Measurements from ENCODE around the gene ZFP57.

Gene ZFP57

GRCh38 chr6:29626948-29627754 is 53.8 kb downstream of the ZFP57 start:
- Histone ChIP-seq H3K4me3 (ENCODE audit: low read length in 2 of 2) (peak overlapping the region; percentile 41 to 48), H3K4me1 (ENCODE audit: control insufficient read depth in 2 of 2, insufficient read depth in 2 of 2, low read length in 2 of 2) (peaks cover 10 to 17% of the 10 kb centered on the region in 2 donors), H3K36me3 (ENCODE audit: control insufficient read depth in 2 of 2, insufficient read depth in 2 of 2, low read length in 2 of 2) (no peaks in the 10 kb centered on the region), H3K27ac (ENCODE audit: low read depth in 2 of 2, low read length in 2 of 2) (no peak overlapping the region), H3K9ac (ENCODE audit: low read depth in 1 of 2, low read length in 2 of 2) (peak overlapping the region in 1 of 2 donors; percentile 61), H3K27me3 (ENCODE audit: control insufficient read depth in 2 of 2, insufficient read depth in 2 of 2, low read length in 2 of 2) (peaks cover 13 to 14% of the 10 kb centered on the region in 2 donors), H3K9me3 (ENCODE audit: control insufficient read depth in 2 of 2, low read length in 2 of 2) (no peaks in the 10 kb centered on the region)

DNA sequence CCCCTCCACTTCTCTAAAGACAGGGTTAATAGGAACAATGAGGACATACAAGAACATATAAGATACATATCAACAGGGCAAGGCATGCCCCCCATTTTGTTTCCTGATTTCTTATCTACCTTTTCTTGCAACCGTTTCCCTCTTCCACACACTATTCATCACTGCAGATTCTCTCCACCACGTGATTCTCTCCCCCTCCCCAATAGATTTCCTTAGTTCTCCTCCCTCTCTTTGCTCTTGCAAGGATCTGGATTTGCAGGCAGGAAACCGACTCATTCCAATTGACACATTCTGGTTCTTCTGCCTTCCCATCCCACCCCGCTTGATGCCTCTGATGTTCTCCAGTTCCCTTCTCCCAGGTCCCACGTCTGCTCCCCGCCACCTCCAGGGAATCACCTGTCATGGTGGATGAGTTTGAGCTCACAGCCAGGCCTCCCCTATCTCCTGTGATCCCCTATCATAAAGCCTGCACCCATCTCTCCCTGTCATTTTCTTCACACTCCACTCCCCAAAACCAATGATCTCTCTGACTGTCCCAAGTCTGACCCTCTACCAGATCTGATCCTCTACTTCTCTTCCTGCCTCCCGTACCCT is 55.5 kb downstream of the ZFP57 start:
- Histone ChIP-seq H3K9ac (ENCODE audit: low read depth in 1 of 2, low read length in 2 of 2) (no peak overlapping the region), H3K27me3 (ENCODE audit: control insufficient read depth in 2 of 2, insufficient read depth in 2 of 2, low read length in 2 of 2) (peaks cover 3 to 5% of the 10 kb centered on the region in 2 donors), H3K9me3 (ENCODE audit: control insufficient read depth in 2 of 2, low read length in 2 of 2) (no peaks in the 10 kb centered on the region)

GRCh38 chr6:29624520-29624961 is 56.4 kb downstream of the ZFP57 start:
- H3K27me3 ChIP-seq (ENCODE audit: control insufficient read depth in 2 of 2, insufficient read depth in 2 of 2, low read length in 2 of 2): no peaks in the 10 kb centered on the region
- no peaks in the 10 kb centered on the region for H3K9me3 ChIP-seq (ENCODE audit: control insufficient read depth in 2 of 2, low read length in 2 of 2)
- H3K36me3 ChIP-seq (ENCODE audit: control insufficient read depth in 2 of 2, insufficient read depth in 2 of 2, low read length in 2 of 2): peaks cover 0 to 4% of the 10 kb centered on the region in 2 donors
- H3K27ac ChIP-seq (ENCODE audit: low read depth in 2 of 2, low read length in 2 of 2): no peak overlapping the region
- peaks cover 6 to 13% of the 10 kb centered on the region in 2 donors for H3K4me1 ChIP-seq (ENCODE audit: control insufficient read depth in 2 of 2, insufficient read depth in 2 of 2, low read length in 2 of 2)
- H3K9ac ChIP-seq (ENCODE audit: low read depth in 1 of 2, low read length in 2 of 2): no peak overlapping the region
- H3K4me3 ChIP-seq (ENCODE audit: low read length in 2 of 2): no peak overlapping the region

More for the DNA sequence above, 55.5 kb downstream of the ZFP57 start:
- H3K4me3 ChIP-seq (ENCODE audit: low read length in 2 of 2): no peak overlapping the region
- H3K27ac ChIP-seq (ENCODE audit: low read depth in 2 of 2, low read length in 2 of 2): no peak overlapping the region
- H3K36me3 ChIP-seq (ENCODE audit: control insufficient read depth in 2 of 2, insufficient read depth in 2 of 2, low read length in 2 of 2): peaks cover 0 to 4% of the 10 kb centered on the region in 2 donors
- peaks cover 6 to 13% of the 10 kb centered on the region in 2 donors for H3K4me1 ChIP-seq (ENCODE audit: control insufficient read depth in 2 of 2, insufficient read depth in 2 of 2, low read length in 2 of 2)

Data from mucosa of rectum (tissue), 2 donors.